H1 (cell line): ENCODE results near the gene ZNF396. TPM values are rescaled to one million over a fixed set of nuclear protein-coding genes. Genes with fewer than 3 reads are reported as not detected.

Source experiments
- ATF2 ChIP-seq: IDR thresholded peaks from 2 replicates; pipeline ENCODE4 v1.6.1; 2012; ENCODE audit warnings: low read length, inconsistent platforms
- GTF2F1 ChIP-seq: IDR thresholded peaks from 2 replicates; pipeline ENCODE4 v1.6.1; 2012; ENCODE audit warnings: low read depth, low read length, improper control_type of control experiment, borderline replicate concordance
- RFX5 ChIP-seq: IDR thresholded peaks from 2 replicates; pipeline ENCODE4 v1.6.1; 2011; ENCODE audit warnings: low read depth, low read length, improper control_type of control experiment, borderline replicate concordance
- SIN3A ChIP-seq, 2 experiments: IDR thresholded peaks in 1 of 2; conservative IDR thresholded peaks in 1 of 2; 2 replicates each; pipeline ENCODE4 v1.6.1; 2011 to 2012; ENCODE audit warnings: low read length in 2 of 2, improper control_type of control experiment in 1 of 2, low read depth in 1 of 2, mild to moderate bottlenecking in 1 of 2
- polyA plus RNA-seq, 7 experiments: library from polyadenylated mRNA; depleted of rRNA in 3 of 7; stranded (reverse) in 5 of 7; unstranded in 2 of 7; fragments of >200 nt in 5 of 7; fragments of 200-250 nt in 2 of 7; gene quantifications; 1 replicate in 5 of 7; 2 replicates in 1 of 7; 4 replicates in 1 of 7; pipeline versions ENCODE4 v1.2.1 to v1.2.3, GENCODE V29; 2011 to 2013; ENCODE audit warnings: missing spikeins in 2 of 7, mixed read lengths in 2 of 7
- total RNA-seq: library from RNA; stranded (reverse); fragmentation: NEBNext Ultra II Directional; extraction: Animal tissue kit (Norgen Biotek cat#: 25700); gene quantifications from 2 replicates; pipeline ENCODE4 v1.2.1, GENCODE V29; 2021

ZNF396 gene
- total and polyA plus RNA-seq, 2 of the 8 experiments (the other 6 are each of a cell fraction or from before 2014, with no cell fraction given) = 0.44 to 0.74 TPM

DNA sequence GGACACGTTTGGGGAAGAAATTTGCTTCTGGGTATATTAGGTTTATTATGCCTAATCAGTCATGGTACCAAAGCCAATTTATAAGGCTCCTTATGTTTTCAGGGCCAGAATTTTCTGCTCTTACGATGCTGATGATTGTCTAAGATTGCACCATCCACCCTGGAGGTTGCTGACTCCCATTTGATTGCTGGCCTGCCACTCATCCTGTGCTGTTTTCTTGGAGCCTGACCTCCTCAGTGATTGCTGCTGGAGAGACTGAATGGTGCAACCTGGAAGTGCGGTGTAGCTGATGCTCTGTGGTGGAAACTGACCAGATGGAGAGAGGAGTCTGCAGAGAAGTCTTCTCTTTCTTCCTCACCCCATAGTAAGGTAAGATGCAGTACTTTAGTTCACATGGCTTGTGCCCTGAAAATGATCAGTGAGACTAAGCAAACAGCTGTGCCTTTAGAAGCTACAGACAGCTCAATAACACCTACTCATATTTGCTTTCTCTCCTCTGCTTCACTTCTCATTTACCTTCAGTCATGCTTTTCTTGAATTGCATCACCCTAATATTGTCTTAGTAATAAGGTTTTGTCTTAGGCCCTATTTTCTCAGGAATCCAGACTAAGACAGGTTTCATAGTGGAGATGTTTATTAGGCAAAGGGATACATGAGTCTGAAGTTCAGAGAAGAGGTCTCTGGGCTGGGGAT lies 50.3 kb downstream of the ZNF396 start (continued):
- TF ChIP-seq SIN3A (conservative IDR thresholded peaks at IDR 0.05 in 1 of 2, IDR thresholded peaks at IDR 0.05 in 1 of 2; ENCODE audit: low read depth in 1 of 2, low read length in 2 of 2) (no peak), ATF2 (no peak), RFX5 (no peak), GTF2F1 (no peak)
